Measurements from ENCODE around the gene UBE2M. TPM values are rescaled to one million over a fixed set of nuclear protein-coding genes. Genes with fewer than 3 reads are reported as not detected.
"Not testable (repeated sequence)": the region's sequence is repeated elsewhere in the genome, so short reads cannot be mapped to it uniquely, and the experiment has no call there.

Gene UBE2M
- total RNA-seq, 6 experiments from 2014 or later, result 91.5 to 114 (median 106) TPM

DNA sequence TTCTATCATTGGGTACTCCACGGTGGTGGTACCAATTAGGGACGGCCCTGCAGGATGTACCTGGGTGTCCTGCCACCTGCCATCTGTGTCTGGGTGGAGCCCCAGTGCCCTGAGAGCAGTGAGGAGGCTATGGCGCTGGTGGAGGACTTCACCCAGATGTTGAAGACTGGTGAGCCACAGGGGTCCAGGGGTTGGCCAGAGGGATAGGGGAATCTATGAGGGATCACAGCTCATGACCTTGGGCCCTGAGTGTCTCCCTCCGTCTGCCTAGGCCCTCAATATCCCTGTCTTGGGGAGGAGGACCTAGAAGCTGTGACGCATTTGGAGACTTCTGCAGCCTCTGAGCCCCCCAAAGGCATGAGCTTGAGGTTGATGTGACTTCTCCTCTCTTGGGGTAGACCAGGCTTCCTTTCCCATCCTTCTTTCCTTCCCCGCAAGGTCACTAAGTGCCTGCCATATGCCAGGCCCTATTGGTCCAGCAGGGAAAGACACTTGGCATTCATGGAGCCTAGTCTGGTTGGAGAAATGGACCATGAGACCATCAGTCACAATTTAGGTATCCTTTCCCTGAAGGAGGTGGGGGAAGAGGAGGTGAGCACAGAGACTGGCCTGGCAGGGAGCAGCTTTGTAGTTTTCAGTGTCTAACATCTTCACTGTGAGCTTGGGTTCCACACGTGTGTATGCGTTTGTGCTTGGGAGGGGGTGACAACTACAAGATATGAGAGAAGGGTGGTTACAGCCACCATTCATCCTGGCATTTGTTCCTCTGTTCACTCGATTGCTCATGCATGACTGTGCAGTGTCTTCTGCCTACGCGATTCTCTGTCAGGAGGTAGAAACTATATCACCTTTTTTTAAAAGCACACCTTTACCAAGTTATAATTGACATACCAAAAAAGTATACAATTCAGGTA lies 19.9 kb upstream of the UBE2M start:
- DNase-seq, result no peak
- Mint-ChIP-seq H3K4me1 (ENCODE audit: low read depth) (peaks cover 41% of the 10 kb centered on the region), H3K4me3 (no peak overlapping the region), H3K27me3 (ENCODE audit: insufficient read depth) (peaks cover 2% of the 10 kb centered on the region), H3K9me3 (no peaks in the 10 kb centered on the region), H3K27ac (no peak overlapping the region), H3K36me3 (ENCODE audit: low read depth) (peaks cover 9% of the 10 kb centered on the region)
- TF ChIP-seq, protein P1, sequence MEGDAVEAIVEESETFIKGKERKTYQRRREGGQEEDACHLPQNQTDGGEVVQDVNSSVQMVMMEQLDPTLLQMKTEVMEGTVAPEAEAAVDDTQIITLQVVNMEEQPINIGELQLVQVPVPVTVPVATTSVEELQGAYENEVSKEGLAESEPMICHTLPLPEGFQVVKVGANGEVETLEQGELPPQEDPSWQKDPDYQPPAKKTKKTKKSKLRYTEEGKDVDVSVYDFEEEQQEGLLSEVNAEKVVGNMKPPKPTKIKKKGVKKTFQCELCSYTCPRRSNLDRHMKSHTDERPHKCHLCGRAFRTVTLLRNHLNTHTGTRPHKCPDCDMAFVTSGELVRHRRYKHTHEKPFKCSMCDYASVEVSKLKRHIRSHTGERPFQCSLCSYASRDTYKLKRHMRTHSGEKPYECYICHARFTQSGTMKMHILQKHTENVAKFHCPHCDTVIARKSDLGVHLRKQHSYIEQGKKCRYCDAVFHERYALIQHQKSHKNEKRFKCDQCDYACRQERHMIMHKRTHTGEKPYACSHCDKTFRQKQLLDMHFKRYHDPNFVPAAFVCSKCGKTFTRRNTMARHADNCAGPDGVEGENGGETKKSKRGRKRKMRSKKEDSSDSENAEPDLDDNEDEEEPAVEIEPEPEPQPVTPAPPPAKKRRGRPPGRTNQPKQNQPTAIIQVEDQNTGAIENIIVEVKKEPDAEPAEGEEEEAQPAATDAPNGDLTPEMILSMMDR (IDR thresholded peaks at IDR 0.05), result no peak

DNA sequence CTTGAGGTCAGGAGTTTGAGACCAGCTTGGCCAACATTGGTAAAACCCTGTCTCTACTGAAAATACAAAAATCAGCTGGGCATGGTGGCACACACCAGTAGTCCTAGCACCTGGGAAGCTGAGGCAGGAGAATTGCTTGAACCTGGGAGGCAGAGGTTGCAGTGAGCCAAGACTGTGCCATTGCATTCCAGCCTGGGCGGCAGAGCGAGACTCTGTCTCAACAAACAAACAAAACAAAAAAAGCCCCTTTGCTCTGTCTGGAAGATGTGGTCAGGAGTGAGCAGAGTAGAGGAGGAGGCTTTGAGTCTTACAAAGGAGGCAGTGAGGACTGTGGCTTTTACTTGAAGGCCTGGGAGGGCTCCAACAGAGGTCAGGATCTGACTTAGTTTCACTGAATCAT lies 19.2 kb upstream of the UBE2M start:
- not testable (repeated sequence) for H3K9me3 Mint-ChIP-seq; H3K27ac Mint-ChIP-seq; DNase-seq; H3K36me3 Mint-ChIP-seq (ENCODE audit: low read depth); H3K4me3 Mint-ChIP-seq; H3K27me3 Mint-ChIP-seq (ENCODE audit: insufficient read depth)
- H3K4me1 Mint-ChIP-seq (ENCODE audit: low read depth), result peaks cover 41% of the 10 kb centered on the region

DNA sequence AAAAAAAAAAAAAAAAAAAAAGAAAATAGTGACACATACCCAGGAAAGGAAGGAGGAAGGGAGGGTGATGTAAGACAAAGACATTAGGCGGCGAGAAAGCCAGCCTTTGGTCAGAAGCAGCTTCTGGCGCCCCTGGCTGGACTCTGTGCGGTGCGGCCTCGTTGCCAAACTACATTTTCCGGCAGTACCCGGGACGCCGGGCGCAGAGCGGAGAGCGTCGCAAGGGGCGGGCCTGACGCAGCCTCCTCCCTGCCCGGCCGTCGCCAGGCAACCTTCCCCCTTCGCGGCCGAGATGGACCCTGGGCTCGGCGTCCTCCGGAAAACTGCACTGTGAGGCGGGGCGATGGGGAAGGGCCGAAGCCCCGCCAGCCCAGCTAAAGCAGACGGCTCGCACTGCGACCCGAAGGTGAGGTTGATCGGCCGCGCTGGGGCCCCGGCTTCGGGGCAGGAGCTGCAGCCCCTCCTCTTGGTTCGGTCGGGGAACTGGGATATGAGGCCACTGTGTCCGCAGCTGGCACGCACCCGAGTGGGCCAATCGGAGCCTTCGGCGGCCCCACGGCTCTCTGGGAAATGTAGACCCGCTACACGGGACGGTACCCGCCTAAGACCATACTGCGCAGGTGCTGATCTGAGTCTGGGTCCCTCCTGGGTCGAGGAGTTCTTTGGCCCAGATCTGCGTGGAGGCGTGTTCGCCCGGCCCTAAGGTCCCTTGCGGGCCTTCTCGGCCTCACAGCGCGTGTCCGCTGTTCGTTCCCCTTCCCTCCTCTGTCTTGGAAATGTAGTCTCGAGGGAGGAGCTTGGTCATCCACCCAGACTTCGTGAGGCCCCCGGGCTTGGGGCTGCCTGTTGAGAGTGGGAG lies 17.0 kb upstream of the UBE2M start:
- Mint-ChIP-seq H3K36me3 (ENCODE audit: low read depth) (0 out of 2 replicates have a peak, but pooled peaks cover 6% of the 10 kb centered on the region), H3K9me3 (no peaks in the 10 kb centered on the region), H3K27ac (peak overlapping the region; percentile 99), H3K27me3 (ENCODE audit: insufficient read depth) (peaks cover 3% of the 10 kb centered on the region), H3K4me1 (ENCODE audit: low read depth) (peaks cover 41% of the 10 kb centered on the region), H3K4me3 (peak overlapping the region; percentile 92)
- peak; percentile 87 for DNase-seq
- TF ChIP-seq, protein P1 (IDR thresholded peaks at IDR 0.05), result peak; percentile 14; the same call in 1 of the 2 replicates

DNA sequence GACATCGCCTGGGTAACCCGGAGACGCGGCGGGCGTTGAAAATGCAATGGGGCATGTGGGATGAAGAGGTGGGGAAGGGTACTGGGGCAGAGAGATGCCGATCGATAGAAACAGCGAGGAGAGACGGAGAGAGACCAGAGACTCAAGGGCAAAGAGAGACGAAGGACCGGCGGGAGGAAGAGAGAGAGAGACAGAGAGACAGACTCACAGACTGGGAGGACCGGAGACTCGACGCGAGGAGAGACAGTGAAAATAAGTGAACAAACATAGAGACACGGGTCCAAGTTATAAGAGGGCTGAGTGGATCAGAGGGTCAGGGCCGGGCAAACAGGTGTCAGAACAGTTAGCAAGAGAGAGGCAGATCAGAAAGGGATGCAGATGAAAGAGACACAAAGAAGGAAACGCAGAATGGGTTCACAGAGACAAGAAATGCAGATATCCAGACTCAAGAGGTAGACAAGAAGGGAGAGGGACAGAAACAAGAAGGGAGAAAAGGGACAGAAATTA lies 15.3 kb upstream of the UBE2M start:
- Mint-ChIP-seq H3K4me1 (ENCODE audit: low read depth) (peaks cover 41% of the 10 kb centered on the region), H3K27me3 (ENCODE audit: insufficient read depth) (peaks cover 3% of the 10 kb centered on the region), H3K36me3 (ENCODE audit: low read depth) (peaks cover 9% of the 10 kb centered on the region; the same call in 1 of the 2 replicates), H3K9me3 (no peaks in the 10 kb centered on the region), H3K4me3 (peak overlapping the region; percentile 91), H3K27ac (peak overlapping the region; percentile 99)
- TF ChIP-seq, protein P1 (IDR thresholded peaks at IDR 0.05), result no peak
- no peak for DNase-seq

DNA sequence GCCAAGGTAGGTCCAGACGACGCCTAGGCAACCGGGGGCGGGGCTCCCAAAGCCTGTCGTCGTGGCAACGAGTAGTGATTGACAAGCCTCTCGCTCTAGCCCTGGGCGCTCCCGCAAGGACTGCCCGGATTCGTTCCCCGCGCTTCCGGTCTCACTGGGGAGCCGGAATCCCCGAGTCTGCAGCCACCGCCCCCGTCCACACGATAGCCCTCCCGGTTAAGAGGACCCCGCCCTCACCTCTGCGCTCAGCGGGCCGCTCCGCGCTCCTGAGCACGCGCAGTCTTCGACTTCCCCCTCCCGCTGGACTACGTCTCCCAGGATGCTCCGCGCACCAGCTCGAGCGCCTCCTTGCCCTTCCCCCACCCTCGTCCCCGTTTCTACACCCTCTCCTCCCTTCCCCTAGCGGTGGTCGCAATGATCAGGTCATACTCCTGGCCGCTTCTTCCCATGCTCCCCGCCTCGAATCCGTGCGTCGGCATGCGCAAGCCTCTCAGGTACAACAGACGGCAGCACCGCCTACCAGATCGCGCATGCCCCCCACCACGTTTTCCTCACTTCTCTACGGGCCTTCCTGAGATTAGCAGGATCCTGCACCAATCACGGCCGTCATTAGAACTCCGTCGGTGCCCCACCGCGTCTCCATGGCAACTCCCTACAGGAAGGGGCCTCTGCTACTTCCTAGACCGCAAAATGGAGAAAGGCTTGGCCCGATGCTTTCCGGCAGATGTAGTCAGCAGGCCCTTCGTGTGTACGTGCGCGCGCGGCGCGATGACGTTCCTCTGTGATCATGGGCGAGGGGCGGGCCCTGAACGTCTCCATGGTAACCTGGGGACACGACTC lies 14.6 kb upstream of the UBE2M start, which contains the start of gene MZF1:
TSS of gene MZF1 (minus strand) at position 518 of the 840 bp plus-strand sequence. CDS start 1,946 bp downstream, outside the sequence.
- Mint-ChIP-seq H3K4me3 (peak within 1 kb of the TSS; percentile 91), H3K27me3 (ENCODE audit: insufficient read depth) (peaks cover 4% of the 10 kb centered on the region), H3K27ac (peak within 1 kb of the TSS; percentile 99), H3K4me1 (ENCODE audit: low read depth) (peaks cover 34% of the 10 kb centered on the region), H3K9me3 (no peaks in the 10 kb centered on the region), H3K36me3 (ENCODE audit: low read depth) (peaks cover 15% of the 10 kb centered on the region; the same call in 1 of the 2 replicates)
- TF ChIP-seq, protein P1 (IDR thresholded peaks at IDR 0.05), result peak; percentile 61
- peak; percentile 100 for DNase-seq
